Fibroblast of skin of left biceps (primary cell): Measurements from ENCODE around the gene GNS.
"Not testable (repeated sequence)": the region's sequence is repeated elsewhere in the genome, so short reads cannot be mapped to it uniquely, and the experiment has no call there.

Experiments
- DNase-seq, 2 experiments: peaks; one replicate each; pipeline ENCODE4 v3.0.0-alpha.2; 2013; ENCODE audit warnings: low read depth in 2 of 2

The GNS gene

GRCh38 chr12:64780132-64780530, 20.9 kb upstream of the GNS start:
- no peak for DNase-seq

- DNase-seq = no peak
These were observed 20.3 kb upstream of the GNS start for GRCh38 chr12:64779354-64779974.

GRCh38 chr12:64775147-64775736, 16.0 kb upstream of the GNS start:
- not testable (repeated sequence) for DNase-seq

- no peak for DNase-seq
These were observed 14.2 kb upstream of the GNS start for GRCh38 chr12:64773386-64773785.

- no peak for DNase-seq
These were observed 8.3 kb upstream of the GNS start for GRCh38 chr12:64767495-64767894.

- DNase-seq = no peak
These were observed 1.8 kb upstream of the GNS start for GRCh38 chr12:64760808-64761573.

- no peak for DNase-seq
These were observed 1.4 kb downstream of the GNS start for GRCh38 chr12:64757771-64758170.

GRCh38 chr12:64756376-64756775, 2.8 kb downstream of the GNS start:
- DNase-seq = no peak

- no peak for DNase-seq
These were observed 5.8 kb downstream of the GNS start for GRCh38 chr12:64753427-64753826.

- no peak for DNase-seq
These were observed 6.4 kb downstream of the GNS start for GRCh38 chr12:64752833-64753238.

- DNase-seq = no peak
These were observed 7.2 kb downstream of the GNS start for GRCh38 chr12:64752032-64752431.

GRCh38 chr12:64749461-64750200, 9.6 kb downstream of the GNS start:
- DNase-seq = no peak

- no peak for DNase-seq
These were observed 11.5 kb downstream of the GNS start for GRCh38 chr12:64747695-64748094.

- DNase-seq = no peak
These were observed 12.5 kb downstream of the GNS start for GRCh38 chr12:64746663-64747062.

- no peak for DNase-seq
These were observed 13.2 kb downstream of the GNS start for GRCh38 chr12:64745980-64746379.

- no peak for DNase-seq
These were observed 13.9 kb downstream of the GNS start for GRCh38 chr12:64745259-64745807.

- DNase-seq = no peak
These were observed 14.6 kb downstream of the GNS start for GRCh38 chr12:64744422-64745258.

GRCh38 chr12:64743206-64743605, 16.0 kb downstream of the GNS start:
- no peak for DNase-seq

GRCh38 chr12:64742416-64742815, 16.8 kb downstream of the GNS start:
- no peak for DNase-seq

- no peak for DNase-seq
These were observed 18.6 kb downstream of the GNS start for GRCh38 chr12:64740646-64741045.

- DNase-seq = no peak
These were observed 19.4 kb downstream of the GNS start for GRCh38 chr12:64739778-64740177.
